ENCODE results near the gene ODF4.

ODF4 gene, protein sequence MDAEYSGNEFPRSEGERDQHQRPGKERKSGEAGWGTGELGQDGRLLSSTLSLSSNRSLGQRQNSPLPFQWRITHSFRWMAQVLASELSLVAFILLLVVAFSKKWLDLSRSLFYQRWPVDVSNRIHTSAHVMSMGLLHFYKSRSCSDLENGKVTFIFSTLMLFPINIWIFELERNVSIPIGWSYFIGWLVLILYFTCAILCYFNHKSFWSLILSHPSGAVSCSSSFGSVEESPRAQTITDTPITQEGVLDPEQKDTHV

GRCh38 chr17:8339540-8339939 is at the start of gene ODF4:
ODF4 (plus strand) TSS chr17:8339840; CDS start chr17:8340052, 212 bp downstream.
- no peak for DNase-seq (ENCODE audit: low read depth)
- H3K4me3 ChIP-seq (ENCODE audit: low read depth, low read length), result no peak within 1 kb of the TSS
- TF ChIP-seq, protein P1, sequence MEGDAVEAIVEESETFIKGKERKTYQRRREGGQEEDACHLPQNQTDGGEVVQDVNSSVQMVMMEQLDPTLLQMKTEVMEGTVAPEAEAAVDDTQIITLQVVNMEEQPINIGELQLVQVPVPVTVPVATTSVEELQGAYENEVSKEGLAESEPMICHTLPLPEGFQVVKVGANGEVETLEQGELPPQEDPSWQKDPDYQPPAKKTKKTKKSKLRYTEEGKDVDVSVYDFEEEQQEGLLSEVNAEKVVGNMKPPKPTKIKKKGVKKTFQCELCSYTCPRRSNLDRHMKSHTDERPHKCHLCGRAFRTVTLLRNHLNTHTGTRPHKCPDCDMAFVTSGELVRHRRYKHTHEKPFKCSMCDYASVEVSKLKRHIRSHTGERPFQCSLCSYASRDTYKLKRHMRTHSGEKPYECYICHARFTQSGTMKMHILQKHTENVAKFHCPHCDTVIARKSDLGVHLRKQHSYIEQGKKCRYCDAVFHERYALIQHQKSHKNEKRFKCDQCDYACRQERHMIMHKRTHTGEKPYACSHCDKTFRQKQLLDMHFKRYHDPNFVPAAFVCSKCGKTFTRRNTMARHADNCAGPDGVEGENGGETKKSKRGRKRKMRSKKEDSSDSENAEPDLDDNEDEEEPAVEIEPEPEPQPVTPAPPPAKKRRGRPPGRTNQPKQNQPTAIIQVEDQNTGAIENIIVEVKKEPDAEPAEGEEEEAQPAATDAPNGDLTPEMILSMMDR (IDR thresholded peaks at IDR 0.05; ENCODE audit: control insufficient read depth, extremely low read depth, insufficient read depth), result no peak

DNA sequence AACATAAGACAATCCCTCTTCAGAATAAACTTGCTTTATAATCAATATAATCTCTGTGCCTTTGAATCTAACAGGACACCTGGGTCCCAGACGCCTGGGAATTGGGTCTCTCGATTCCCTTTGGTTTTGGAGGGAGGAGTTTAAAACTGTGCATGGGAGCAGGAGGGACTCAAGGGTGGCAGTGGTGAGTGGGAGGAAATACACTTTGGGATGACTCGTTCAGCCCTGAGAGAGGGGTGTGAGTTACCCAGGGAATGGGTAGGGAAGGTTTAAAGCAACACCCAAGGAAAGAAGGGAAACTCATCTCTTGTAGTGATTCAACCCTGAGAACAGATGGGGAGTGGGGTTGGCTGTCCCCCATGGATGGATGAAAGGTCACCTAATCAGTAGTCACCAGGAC is 49.6 kb upstream of the ODF4 start:
- no peak for DNase-seq (ENCODE audit: low read depth)
- no peak overlapping the region for H3K4me3 ChIP-seq (ENCODE audit: low read depth, low read length)
- TF ChIP-seq, protein P1 (IDR thresholded peaks at IDR 0.05; ENCODE audit: control insufficient read depth, extremely low read depth, insufficient read depth), result no peak

GRCh38 chr17:8292639-8293395 is 46.8 kb upstream of the ODF4 start:
- TF ChIP-seq, protein P1 (IDR thresholded peaks at IDR 0.05; ENCODE audit: control insufficient read depth, extremely low read depth, insufficient read depth), result no peak
- no peak overlapping the region for H3K4me3 ChIP-seq (ENCODE audit: low read depth, low read length)
- no peak for DNase-seq (ENCODE audit: low read depth)

DNA sequence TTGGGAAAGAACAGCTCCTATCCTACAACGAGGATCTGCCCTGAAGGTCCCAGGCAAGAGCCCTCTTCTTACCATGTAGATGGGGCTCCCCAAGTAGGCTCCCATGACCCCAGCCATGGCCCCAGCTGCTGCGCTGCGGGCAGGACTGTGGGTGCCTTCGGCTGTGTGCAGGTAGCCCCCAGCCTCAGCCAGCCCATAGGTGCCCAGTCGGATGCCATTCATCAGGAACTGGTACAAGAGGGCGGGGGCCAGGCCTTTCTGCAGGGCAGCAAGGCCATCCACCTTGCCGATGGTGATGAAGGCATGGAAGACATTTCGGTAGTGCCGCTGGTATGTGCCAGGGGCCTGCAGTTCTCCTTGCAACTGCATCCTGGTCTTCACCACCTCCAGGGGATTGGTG is 45.3 kb upstream of the ODF4 start:
- no peak overlapping the region; the same call in 1 of the 2 replicates for H3K4me3 ChIP-seq (ENCODE audit: low read depth, low read length)
- TF ChIP-seq, protein P1 (IDR thresholded peaks at IDR 0.05; ENCODE audit: control insufficient read depth, extremely low read depth, insufficient read depth), result no peak
- no peak for DNase-seq (ENCODE audit: low read depth)

GRCh38 chr17:8294814-8295316 is 44.8 kb upstream of the ODF4 start:
- DNase-seq (ENCODE audit: low read depth), result no peak
- peak overlapping the region; percentile 58 for H3K4me3 ChIP-seq (ENCODE audit: low read depth, low read length)
- TF ChIP-seq, protein P1 (IDR thresholded peaks at IDR 0.05; ENCODE audit: control insufficient read depth, extremely low read depth, insufficient read depth), result no peak

GRCh38 chr17:8300226-8300625 is 39.4 kb upstream of the ODF4 start:
- H3K4me3 ChIP-seq (ENCODE audit: low read depth, low read length), result no peak overlapping the region
- TF ChIP-seq, protein P1 (IDR thresholded peaks at IDR 0.05; ENCODE audit: control insufficient read depth, extremely low read depth, insufficient read depth), result no peak

More at GRCh38 chr17:8300226-8300625, 39.4 kb upstream of the ODF4 start:
- DNase-seq (ENCODE audit: low read depth), result no peak
